ENCODE results near the gene CDH15.

Gene CDH15

DNA sequence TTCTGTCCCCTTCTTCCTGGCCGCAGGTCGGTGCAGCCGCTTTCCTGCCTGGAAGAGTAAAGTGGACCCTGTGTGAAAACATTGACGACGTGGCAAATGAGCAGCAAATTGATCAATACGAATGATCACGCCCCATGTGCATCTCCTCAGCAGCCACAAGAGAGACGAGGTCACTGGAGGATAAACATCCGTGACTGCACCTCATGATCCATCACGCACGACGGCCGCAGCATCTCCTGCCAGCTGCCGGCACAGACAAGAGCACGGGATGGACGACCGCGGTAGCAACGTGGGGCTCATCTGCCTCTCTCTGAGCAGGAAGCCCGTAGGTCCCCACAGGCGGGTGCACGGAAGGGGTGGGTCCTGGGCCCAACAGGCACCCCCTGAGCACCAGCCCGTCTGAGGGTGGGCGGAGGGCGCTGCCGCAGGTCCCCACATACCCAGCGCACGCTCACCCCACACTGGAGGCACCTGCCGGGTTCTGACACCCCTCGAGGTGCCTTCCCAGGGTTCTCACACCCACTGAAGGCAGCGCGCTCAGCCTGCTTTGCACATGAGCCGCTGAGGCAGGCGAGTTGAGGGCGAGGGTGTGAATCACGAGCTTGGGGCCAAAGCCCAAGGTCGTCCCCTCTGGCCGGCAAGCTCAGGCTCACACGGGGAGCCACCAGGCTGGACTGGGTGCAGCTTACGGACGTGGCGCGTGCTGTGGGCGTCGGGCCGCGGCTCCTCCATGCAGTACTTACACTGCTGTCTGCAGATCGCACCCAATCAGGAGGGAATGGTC lies 12.3 kb upstream of the CDH15 start:
- Histone ChIP-seq H3K4me2 (ENCODE audit: insufficient read depth, low read length) (no peak overlapping the region), H3K4me3 (ENCODE audit: low read depth in 1 of 2, low read length in 2 of 2) (no peak overlapping the region), H4K20me1 (ENCODE audit: insufficient read depth, low read length) (no peaks in the 10 kb centered on the region), H3K27me3 (ENCODE audit: insufficient read depth, low read length, poor library complexity) (no peaks in the 10 kb centered on the region), H3K9me3 (ENCODE audit: insufficient read depth, low read length, severe bottlenecking) (peaks cover 11% of the 10 kb centered on the region), H3K36me3 (ENCODE audit: insufficient read depth, low read length) (no peaks in the 10 kb centered on the region), H3K79me2 (ENCODE audit: insufficient read depth, low read length) (no peaks in the 10 kb centered on the region), H3K27ac (ENCODE audit: low read length) (no peak overlapping the region), H3K4me1 (ENCODE audit: insufficient read depth, low read length) (no peaks in the 10 kb centered on the region), H3K9ac (ENCODE audit: low read depth, low read length) (no peak overlapping the region), H2AFZ (ENCODE audit: low read depth, low read length) (no peak overlapping the region)
- DNase-seq (no peak), ATAC-seq (ENCODE audit: insufficient read depth, low read depth) (no peak)
- TF ChIP-seq EZH2 (IDR thresholded peaks at IDR 0.05; ENCODE audit: borderline replicate concordance, low read depth, low read length, severe bottlenecking) = no peak
- no peak for TF ChIP-seq CTCF (IDR thresholded peaks at IDR 0.05; ENCODE audit: borderline replicate concordance, extremely low read depth, low read length, poor library complexity, severe bottlenecking)

- Histone ChIP-seq H3K36me3 (ENCODE audit: insufficient read depth, low read length) (no peaks in the 10 kb centered on the region), H3K27ac (ENCODE audit: low read length) (no peak overlapping the region), H3K4me1 (ENCODE audit: insufficient read depth, low read length) (no peaks in the 10 kb centered on the region), H3K9me3 (ENCODE audit: insufficient read depth, low read length, severe bottlenecking) (peaks cover 11% of the 10 kb centered on the region), H2AFZ (ENCODE audit: low read depth, low read length) (no peak overlapping the region), H3K4me2 (ENCODE audit: insufficient read depth, low read length) (no peak overlapping the region), H3K79me2 (ENCODE audit: insufficient read depth, low read length) (no peaks in the 10 kb centered on the region), H3K4me3 (ENCODE audit: low read depth in 1 of 2, low read length in 2 of 2) (no peak overlapping the region), H4K20me1 (ENCODE audit: insufficient read depth, low read length) (no peaks in the 10 kb centered on the region), H3K9ac (ENCODE audit: low read depth, low read length) (no peak overlapping the region), H3K27me3 (ENCODE audit: insufficient read depth, low read length, poor library complexity) (no peaks in the 10 kb centered on the region)
- no peak for TF ChIP-seq CTCF (IDR thresholded peaks at IDR 0.05; ENCODE audit: borderline replicate concordance, extremely low read depth, low read length, poor library complexity, severe bottlenecking)
- TF ChIP-seq EZH2 (IDR thresholded peaks at IDR 0.05; ENCODE audit: borderline replicate concordance, low read depth, low read length, severe bottlenecking) = no peak
- DNase-seq = no peak
- no peak for ATAC-seq (ENCODE audit: insufficient read depth, low read depth)
Observed at GRCh38 chr16:89159850-89160354, 11.6 kb upstream of the CDH15 start.

DNA sequence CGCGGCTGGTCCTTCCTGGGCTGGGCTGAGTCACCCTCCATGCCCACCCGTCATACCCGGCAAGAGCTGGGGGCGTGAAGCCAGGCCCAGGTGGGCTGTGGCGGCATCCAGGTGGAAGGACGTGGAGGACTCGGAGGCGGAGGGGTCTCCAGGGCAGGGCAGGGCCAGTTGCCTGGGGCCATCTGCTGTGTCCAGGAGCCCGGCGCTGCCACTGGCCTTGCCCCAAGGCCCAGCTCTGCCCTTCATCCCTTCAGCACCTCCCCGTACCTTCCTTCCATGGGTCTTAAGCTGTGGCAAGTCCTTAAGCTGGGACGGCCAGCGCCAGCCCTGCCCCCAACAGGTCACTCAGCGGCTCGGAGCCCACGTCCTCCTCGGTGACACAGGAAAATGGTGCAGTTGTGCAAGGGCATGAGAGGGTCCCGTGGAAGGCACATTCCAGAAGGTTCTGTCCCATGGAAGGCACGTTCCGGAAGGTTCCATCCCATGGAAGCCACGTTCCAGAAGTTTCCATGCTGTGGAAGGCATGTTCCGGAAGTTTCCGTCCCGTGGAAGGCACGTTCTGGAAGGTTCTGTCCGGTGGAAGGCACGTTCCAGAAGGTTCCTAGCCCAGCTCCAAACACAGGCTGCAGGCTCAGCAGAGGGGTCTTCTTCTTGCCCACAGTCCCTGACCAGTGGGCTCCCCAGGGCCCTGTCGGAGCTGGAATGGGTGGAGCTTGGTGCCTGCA lies 10.4 kb upstream of the CDH15 start:
- H3K4me2 ChIP-seq (ENCODE audit: insufficient read depth, low read length) = no peak overlapping the region
- H3K27me3 ChIP-seq (ENCODE audit: insufficient read depth, low read length, poor library complexity) = no peaks in the 10 kb centered on the region
- H2AFZ ChIP-seq (ENCODE audit: low read depth, low read length) = no peak overlapping the region
- no peak overlapping the region for H3K27ac ChIP-seq (ENCODE audit: low read length)
- DNase-seq (no peak), ATAC-seq (ENCODE audit: insufficient read depth, low read depth) (no peak)
- H3K4me3 ChIP-seq (ENCODE audit: low read depth in 1 of 2, low read length in 2 of 2) = no peak overlapping the region
- H3K4me1 ChIP-seq (ENCODE audit: insufficient read depth, low read length) = no peaks in the 10 kb centered on the region
- no peak overlapping the region for H3K9ac ChIP-seq (ENCODE audit: low read depth, low read length)
- H3K9me3 ChIP-seq (ENCODE audit: insufficient read depth, low read length, severe bottlenecking) = peaks cover 11% of the 10 kb centered on the region
- TF ChIP-seq CTCF (IDR thresholded peaks at IDR 0.05; ENCODE audit: borderline replicate concordance, extremely low read depth, low read length, poor library complexity, severe bottlenecking) = no peak
- TF ChIP-seq EZH2 (IDR thresholded peaks at IDR 0.05; ENCODE audit: borderline replicate concordance, low read depth, low read length, severe bottlenecking) = no peak
- H3K79me2 ChIP-seq (ENCODE audit: insufficient read depth, low read length) = no peaks in the 10 kb centered on the region
- H3K36me3 ChIP-seq (ENCODE audit: insufficient read depth, low read length) = no peaks in the 10 kb centered on the region
- H4K20me1 ChIP-seq (ENCODE audit: insufficient read depth, low read length) = no peaks in the 10 kb centered on the region
